ENCODE results near the gene CCL22.
"Not testable (repeated sequence)": the region's sequence is repeated elsewhere in the genome, so short reads cannot be mapped to it uniquely, and the experiment has no call there.

CCL22 gene, protein sequence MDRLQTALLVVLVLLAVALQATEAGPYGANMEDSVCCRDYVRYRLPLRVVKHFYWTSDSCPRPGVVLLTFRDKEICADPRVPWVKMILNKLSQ

DNA sequence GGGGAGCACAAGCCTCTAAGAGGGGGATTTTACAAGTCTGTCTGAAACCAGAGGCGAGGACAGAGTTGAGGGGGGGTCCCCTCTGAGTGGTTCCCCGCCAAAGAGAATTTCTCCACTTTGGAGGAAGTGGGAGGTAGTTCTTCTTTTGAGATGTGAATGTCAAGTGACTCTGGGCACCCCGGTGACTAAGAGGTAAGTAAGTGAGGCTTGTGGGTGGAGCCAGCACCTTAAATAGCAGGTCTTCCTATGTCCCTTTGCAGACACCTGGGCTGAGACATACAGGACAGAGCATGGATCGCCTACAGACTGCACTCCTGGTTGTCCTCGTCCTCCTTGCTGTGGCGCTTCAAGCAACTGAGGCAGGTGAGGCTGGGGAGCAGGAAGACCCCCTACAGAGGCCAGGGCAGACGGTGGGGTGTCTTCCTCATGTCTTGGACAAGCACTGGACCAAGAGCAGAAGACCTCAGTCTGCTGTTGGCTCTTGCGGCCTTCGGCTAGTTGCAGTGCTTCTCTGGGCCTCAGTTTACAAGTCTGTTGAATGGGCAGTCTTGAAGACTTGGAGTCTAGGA lies at the start of gene CCL22:
CCL22 (plus strand) TSS at position 257 of the 569 bp plus-strand sequence; CDS start at position 291, 34 bp downstream.
- no peak for FAIRE-seq

- FAIRE-seq = no peak
Measured at GRCh38 chr16:57310801-57311200, 47.8 kb upstream of the CCL22 start.

DNA sequence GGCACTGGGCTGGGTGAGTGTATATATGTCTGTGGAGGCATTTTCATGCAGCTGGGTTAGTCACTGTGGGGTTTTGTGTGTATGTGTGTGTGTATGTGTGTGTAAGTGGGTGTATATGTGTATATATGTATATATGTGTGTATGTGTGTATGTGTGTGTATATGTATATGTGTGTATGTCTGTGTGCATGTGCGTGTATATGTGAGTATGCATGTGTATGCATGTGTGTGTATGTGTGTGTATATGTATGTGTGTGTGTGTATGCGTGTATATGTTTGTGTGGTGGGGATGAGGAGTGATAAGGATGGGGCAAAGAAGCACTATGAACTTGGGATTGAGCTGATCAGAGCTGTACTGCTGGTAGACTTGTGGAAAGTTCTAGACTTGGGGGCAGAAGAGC lies 45.1 kb upstream of the CCL22 start:
- FAIRE-seq = no peak

DNA sequence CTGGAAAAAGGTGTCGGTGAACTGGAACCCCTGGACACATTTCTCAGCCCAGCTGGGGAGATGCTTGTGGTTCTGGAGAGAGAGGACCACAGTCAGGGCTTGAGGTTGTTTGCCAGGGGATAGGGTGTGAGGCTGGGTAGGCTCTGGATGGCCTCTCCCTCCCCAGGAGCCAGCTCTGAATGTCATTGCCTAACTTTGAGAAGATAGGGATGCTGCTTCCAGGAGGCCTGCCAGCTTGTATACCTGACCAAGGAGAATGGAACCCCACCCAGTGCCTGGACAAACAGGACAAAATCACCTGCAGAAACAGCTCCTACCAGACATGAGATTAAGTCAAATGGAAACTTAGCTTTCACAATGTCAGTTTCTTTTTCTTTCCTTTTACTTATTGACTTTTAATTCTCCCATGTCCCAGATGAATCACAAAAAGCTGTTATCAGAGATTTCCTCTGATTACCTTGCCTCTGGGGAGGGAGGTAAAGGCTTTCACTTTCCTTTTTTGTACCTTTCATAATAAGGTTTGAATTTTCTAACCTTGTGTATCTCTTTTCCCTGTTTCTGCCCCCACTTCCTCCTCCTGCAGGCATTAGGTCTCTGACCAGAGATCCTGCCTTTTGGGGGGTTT lies 44.3 kb upstream of the CCL22 start:
- peak; percentile 96 for FAIRE-seq

- peak; percentile 83 for FAIRE-seq
Measured at GRCh38 chr16:57315416-57315815, 43.2 kb upstream of the CCL22 start.

DNA sequence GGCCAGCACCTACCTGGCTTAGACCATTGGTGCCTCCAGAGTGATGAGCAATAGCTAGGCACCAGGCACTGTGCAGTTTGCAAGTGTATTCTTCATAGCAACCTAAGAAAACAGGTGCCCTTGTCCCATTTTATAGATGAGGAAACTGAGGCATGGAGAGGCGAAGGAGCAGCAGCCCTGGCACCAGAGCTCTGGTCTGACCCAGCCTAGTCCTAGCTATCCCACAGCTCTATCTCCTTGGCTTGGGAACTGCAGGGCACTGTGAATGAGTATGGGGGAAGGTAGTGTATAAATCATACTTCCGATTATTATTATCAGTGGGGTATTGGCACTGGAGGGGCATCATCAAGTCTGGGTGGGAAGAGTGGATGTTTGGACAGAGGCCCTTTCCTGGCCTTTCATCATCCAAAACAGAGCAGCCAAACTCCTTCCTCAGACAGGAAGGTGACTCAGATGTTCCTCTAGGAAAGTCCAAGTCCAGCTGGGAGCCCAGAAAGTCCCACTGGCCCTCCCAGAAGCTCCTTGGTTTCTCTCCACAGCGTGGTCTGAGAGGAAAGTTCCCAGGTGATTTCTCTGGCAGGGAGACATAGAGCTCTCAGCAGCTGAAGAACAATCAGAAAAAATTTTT lies 42.1 kb upstream of the CCL22 start:
- peak; percentile 95 for FAIRE-seq

- FAIRE-seq = no peak
Measured at GRCh38 chr16:57318240-57318970, 40.2 kb upstream of the CCL22 start.

DNA sequence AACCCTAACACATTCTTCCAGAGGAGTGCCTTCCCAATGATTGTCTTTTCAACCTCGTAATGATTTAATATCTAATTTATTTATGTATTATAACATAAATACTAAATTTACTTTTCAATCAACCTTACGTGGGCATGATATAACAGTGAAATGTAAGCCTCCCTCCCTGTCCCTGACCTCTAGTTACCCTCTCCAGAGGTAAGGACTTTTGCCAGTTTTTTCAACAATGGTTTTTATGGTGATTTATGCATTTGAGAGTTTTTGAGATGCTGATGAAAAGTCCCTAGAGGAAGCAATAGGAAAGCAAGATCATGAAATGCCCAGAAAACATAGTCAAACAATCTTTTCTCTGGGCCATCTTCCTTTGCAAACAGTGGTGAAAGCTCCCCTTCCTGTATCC lies 38.9 kb upstream of the CCL22 start:
- FAIRE-seq = no peak

- no peak for FAIRE-seq
Measured at GRCh38 chr16:57324749-57325148, 33.8 kb upstream of the CCL22 start.

- FAIRE-seq = no peak
Measured at GRCh38 chr16:57325458-57325857, 33.1 kb upstream of the CCL22 start.

DNA sequence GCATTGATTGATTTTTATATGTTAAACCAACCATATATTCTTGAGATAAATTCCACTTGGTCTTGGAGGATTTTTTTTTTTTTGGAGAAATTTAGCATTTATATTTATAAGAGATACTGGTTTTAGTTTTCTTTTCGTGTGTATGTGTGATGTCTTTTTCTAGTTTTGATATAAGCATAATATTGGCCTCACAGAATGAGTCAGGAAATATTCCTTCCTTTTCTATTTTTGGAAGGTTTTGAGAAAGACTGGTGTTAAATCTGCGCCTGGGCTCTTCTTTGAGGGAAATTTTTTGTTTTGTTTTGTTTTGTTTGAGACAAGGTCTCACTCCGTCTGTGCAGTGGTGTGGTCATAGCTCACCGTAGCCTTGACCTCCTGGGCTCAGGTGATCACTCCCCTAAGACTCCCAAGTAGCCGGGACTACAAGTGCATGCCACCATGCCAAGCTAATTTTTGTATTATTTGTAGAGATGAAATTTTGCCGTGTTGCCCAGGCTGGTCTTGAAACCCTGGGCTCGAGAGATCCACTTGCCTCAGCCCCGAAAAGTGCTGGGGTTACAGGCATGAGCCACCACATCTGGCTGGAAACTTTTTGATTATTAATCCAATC lies 28.8 kb upstream of the CCL22 start:
- FAIRE-seq = peak; percentile 11

GRCh38 chr16:57331355-57331754 lies 27.2 kb upstream of the CCL22 start:
- FAIRE-seq = no peak

DNA sequence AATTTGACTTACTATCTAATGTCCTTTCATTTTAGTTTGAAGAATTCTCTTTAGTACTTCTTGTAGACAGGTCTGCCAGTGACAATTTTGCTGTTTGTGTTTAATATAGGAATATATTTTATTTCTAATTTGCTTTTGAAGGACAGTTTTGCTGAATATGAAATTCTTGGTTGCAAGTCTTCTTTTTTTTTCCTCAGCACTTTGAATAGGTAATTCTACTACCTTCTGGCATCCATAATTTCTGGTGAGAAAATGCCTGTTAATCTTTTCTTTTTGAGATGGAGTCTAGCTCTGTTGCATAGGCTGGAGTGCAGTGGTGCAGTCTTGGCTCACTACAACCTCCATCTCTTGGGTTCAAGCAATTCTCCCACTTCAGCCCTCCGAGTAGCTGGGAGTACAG lies 25.2 kb upstream of the CCL22 start:
- no peak for FAIRE-seq

DNA sequence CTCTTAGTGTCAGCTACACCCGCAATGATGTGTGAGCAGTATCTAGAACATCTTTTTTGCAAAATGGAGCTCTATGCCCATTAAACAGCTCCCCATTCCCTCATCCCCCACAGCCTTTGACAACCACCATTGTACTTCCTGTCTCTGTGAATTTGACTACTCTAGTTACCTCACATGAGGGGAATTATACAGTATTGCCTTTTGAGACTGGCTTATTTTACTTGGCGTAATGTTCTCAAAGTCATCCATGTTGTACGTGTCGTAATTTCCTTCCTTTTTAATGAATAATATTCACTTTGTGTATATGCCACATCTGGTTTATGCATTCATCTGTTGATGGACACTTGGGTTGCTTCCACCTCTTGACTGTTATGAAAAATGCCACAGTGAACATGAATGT lies 23.2 kb upstream of the CCL22 start:
- no peak for FAIRE-seq

- FAIRE-seq = no peak
Measured at GRCh38 chr16:57341062-57341440, 17.5 kb upstream of the CCL22 start.

- no peak for FAIRE-seq
Measured at GRCh38 chr16:57341441-57342303, 16.9 kb upstream of the CCL22 start.

GRCh38 chr16:57342606-57343005 lies 16.0 kb upstream of the CCL22 start:
- not testable (repeated sequence) for FAIRE-seq

DNA sequence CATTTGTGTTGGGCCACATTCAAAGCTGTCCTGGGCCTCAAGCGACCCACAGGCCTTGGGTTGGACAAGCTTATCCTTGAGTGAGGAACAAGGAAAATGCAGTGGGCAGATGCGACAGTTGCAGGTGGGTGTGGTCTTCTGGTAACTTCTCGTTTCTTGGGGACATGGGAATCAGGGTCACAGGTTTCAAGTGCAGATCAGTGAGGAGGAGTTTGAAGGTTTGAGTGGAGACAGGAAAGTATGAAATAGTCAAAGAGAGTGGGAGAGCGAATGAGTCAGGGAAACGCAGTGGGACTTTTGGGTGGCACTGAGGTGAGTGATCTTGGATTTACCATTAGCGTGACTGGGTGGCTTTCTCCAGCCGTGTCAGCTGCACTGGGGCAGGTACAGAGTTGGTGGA lies 15.4 kb upstream of the CCL22 start:
- FAIRE-seq = no peak

DNA sequence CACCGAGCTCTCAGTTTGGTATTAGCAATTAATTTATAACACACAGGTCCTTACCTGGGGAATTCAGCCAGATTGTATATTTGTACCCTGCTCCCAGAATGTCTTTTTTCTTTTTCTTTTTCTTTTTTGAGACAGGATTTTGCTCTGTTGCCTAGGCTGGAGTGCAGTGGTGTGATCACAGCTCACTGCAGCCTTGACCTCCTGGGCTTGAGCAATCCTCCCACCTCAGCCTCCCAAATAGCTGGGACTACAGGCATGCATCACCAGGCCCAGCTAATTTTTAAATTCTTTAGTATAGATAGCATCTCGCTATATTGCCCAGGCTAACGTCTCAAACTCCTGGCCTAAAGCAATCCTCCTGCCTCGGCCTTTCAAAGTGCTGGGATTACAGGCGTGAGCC lies 14.5 kb upstream of the CCL22 start:
- not testable (repeated sequence) for FAIRE-seq

DNA sequence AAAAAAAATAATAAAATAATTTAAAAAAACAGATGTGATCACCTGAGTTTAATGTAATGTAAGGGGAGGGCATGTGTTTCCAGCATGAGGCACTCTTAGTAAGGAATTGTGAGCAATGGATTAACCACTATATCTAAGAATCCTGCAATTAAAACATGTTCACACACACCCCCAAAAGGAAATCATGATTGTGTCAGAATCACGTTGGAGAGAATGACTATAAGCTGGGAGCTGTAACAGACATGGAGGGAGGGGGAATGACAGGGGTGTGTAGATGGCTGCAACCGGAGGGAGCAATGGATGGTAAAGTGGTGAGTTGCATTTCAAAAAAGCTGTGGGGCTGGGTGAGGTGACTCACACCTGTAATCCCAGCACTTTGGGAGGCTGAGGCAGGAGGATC lies 13.6 kb upstream of the CCL22 start:
- no peak for FAIRE-seq

DNA sequence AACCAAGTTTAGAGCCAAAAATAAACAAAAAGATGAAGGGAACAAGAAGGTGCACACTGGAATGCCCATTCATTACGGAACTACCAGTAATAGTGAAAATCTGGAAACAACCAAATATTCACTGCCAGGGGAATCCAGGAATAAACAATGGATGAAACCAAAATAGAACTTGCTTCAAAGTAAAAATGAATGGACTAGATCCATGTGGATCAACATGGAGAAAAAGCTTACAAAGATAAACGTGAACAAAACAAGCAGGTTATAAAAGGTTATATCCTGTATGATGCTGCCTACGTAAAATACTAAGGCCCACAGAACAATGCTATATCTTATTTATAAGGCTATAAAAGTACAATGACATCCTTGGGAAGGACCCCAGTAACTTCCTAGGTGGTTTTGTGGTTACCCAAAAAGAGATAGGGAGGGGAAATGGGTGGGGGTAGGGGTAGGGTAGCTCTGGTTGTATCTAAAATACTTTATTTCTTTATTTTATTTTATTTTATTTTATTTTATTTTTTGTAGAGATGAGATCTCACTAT lies 12.8 kb upstream of the CCL22 start:
- no peak for FAIRE-seq

- no peak for FAIRE-seq
Measured at GRCh38 chr16:57347858-57348257, 10.7 kb upstream of the CCL22 start.
